Measurements from ENCODE around the gene AOAH.

AOAH gene

GRCh38 chr7:36583318-36583717 lies 141.0 kb downstream of the AOAH start:
- Histone ChIP-seq H3K9ac (ENCODE audit: low read length) (no peak overlapping the region), H3K27me3 (ENCODE audit: control insufficient read depth, insufficient read depth, low read length) (no peaks in the 10 kb centered on the region), H3K9me3 (ENCODE audit: control insufficient read depth, low read depth, low read length) (peaks cover 5% of the 10 kb centered on the region), H3K4me3 (ENCODE audit: low read length) (no peak overlapping the region), H3K36me3 (ENCODE audit: control insufficient read depth, low read depth, low read length) (no peaks in the 10 kb centered on the region), H3K27ac (ENCODE audit: low read length) (no peak overlapping the region), H3K4me1 (ENCODE audit: control insufficient read depth, low read depth, low read length) (no peaks in the 10 kb centered on the region)

GRCh38 chr7:36575832-36576231 lies 148.5 kb downstream of the AOAH start:
- H3K4me3 ChIP-seq (ENCODE audit: low read length), result no peak overlapping the region
- peaks cover 6% of the 10 kb centered on the region for H3K4me1 ChIP-seq (ENCODE audit: control insufficient read depth, low read depth, low read length)
- H3K9ac ChIP-seq (ENCODE audit: low read length), result no peak overlapping the region
- peaks cover 9% of the 10 kb centered on the region for H3K9me3 ChIP-seq (ENCODE audit: control insufficient read depth, low read depth, low read length)
- no peaks in the 10 kb centered on the region for H3K36me3 ChIP-seq (ENCODE audit: control insufficient read depth, low read depth, low read length)
- H3K27ac ChIP-seq (ENCODE audit: low read length), result no peak overlapping the region
- H3K27me3 ChIP-seq (ENCODE audit: control insufficient read depth, insufficient read depth, low read length), result no peaks in the 10 kb centered on the region

DNA sequence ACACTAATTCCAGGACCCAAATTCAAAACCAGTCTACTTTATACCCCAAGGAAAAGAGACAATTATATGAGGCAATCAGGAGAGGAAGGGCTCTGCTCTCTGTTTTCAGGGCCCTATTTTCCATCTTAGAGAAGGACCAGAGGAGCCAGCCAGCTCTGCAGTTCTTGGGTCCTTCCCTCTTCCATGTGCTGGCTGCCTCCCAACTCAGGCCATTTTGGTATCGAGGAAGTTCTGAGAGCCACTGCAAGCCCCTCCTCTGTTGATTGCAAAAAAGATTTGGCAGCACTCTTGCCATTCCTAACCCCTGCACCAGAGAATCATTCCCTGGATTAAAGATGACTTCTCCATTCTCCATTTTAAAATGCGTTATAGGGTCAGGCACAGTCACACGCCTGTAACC lies 151.2 kb downstream of the AOAH start:
- no peaks in the 10 kb centered on the region for H3K36me3 ChIP-seq (ENCODE audit: control insufficient read depth, low read depth, low read length)
- H3K9ac ChIP-seq (ENCODE audit: low read length), result no peak overlapping the region
- H3K27ac ChIP-seq (ENCODE audit: low read length), result no peak overlapping the region
- H3K4me3 ChIP-seq (ENCODE audit: low read length), result no peak overlapping the region
- peaks cover 4% of the 10 kb centered on the region for H3K9me3 ChIP-seq (ENCODE audit: control insufficient read depth, low read depth, low read length)
- H3K27me3 ChIP-seq (ENCODE audit: control insufficient read depth, insufficient read depth, low read length), result no peaks in the 10 kb centered on the region
- peaks cover 14% of the 10 kb centered on the region for H3K4me1 ChIP-seq (ENCODE audit: control insufficient read depth, low read depth, low read length)

DNA sequence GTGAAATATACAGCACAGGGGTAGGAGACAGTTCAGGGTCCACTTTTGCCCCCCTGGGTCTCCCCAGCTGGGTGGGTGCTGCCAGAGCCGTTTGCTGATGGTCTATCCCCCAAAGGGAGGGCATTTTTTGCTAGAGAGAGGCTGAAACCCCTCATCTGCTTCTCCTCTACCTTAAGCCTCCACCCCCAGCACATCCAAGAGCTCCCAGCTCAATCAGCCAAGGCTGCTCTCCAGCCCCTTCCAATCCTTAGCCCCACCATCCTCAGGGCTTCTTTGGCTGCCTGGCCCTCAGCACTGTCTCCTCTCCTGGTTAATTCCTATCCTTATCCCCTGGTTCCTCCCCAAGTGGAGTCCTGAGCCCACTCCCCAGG lies 153.1 kb downstream of the AOAH start:
- Histone ChIP-seq H3K27ac (ENCODE audit: low read length) (no peak overlapping the region), H3K9ac (ENCODE audit: low read length) (no peak overlapping the region), H3K4me3 (ENCODE audit: low read length) (no peak overlapping the region), H3K9me3 (ENCODE audit: control insufficient read depth, low read depth, low read length) (no peaks in the 10 kb centered on the region), H3K36me3 (ENCODE audit: control insufficient read depth, low read depth, low read length) (no peaks in the 10 kb centered on the region), H3K4me1 (ENCODE audit: control insufficient read depth, low read depth, low read length) (peaks cover 26% of the 10 kb centered on the region), H3K27me3 (ENCODE audit: control insufficient read depth, insufficient read depth, low read length) (no peaks in the 10 kb centered on the region)

DNA sequence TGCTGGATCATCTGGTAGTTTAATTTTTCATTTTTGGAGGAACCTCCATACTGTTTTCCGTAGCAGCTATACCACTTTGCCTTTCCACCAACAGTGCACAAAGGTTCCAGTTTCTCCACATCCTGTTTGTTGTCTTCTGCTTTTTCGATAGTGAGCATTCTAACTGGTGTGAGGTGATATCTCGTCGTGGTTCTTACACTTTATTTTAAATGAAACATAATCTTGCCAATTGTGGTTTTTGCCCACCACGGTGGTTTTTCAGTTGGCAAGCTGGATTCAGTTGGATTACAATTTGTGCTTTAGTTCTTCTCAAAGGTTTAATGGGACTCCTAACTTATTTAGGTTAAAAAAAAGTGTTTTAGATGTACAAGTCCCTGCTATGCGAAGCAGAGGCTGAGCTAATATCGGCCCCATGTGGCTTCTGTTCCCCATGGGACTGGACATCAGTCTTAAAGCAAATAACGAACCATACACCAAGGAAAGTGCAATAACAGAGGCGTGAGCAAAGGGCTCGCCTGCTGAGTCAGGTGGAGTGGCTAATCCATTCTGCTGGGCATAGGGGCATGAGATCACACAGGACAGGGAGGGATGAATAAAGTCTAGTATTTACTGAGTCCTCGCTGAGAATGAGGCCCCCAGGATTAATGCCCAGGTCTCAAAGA lies 153.6 kb downstream of the AOAH start:
- H3K36me3 ChIP-seq (ENCODE audit: control insufficient read depth, low read depth, low read length), result no peaks in the 10 kb centered on the region
- peaks cover 27% of the 10 kb centered on the region for H3K4me1 ChIP-seq (ENCODE audit: control insufficient read depth, low read depth, low read length)
- H3K4me3 ChIP-seq (ENCODE audit: low read length), result no peak overlapping the region
- H3K27ac ChIP-seq (ENCODE audit: low read length), result no peak overlapping the region
- H3K27me3 ChIP-seq (ENCODE audit: control insufficient read depth, insufficient read depth, low read length), result no peaks in the 10 kb centered on the region
- H3K9ac ChIP-seq (ENCODE audit: low read length), result no peak overlapping the region
- no peaks in the 10 kb centered on the region for H3K9me3 ChIP-seq (ENCODE audit: control insufficient read depth, low read depth, low read length)

GRCh38 chr7:36568452-36568849 lies 155.8 kb downstream of the AOAH start:
- Histone ChIP-seq H3K4me1 (ENCODE audit: control insufficient read depth, low read depth, low read length) (peaks cover 32% of the 10 kb centered on the region), H3K27me3 (ENCODE audit: control insufficient read depth, insufficient read depth, low read length) (no peaks in the 10 kb centered on the region), H3K9me3 (ENCODE audit: control insufficient read depth, low read depth, low read length) (no peaks in the 10 kb centered on the region), H3K27ac (ENCODE audit: low read length) (peak overlapping the region; percentile 13), H3K36me3 (ENCODE audit: control insufficient read depth, low read depth, low read length) (no peaks in the 10 kb centered on the region), H3K4me3 (ENCODE audit: low read length) (no peak overlapping the region), H3K9ac (ENCODE audit: low read length) (no peak overlapping the region)

GRCh38 chr7:36567699-36568451 lies 156.4 kb downstream of the AOAH start:
- Histone ChIP-seq H3K9me3 (ENCODE audit: control insufficient read depth, low read depth, low read length) (no peaks in the 10 kb centered on the region), H3K4me1 (ENCODE audit: control insufficient read depth, low read depth, low read length) (peaks cover 32% of the 10 kb centered on the region), H3K27ac (ENCODE audit: low read length) (peak overlapping the region; percentile 45), H3K36me3 (ENCODE audit: control insufficient read depth, low read depth, low read length) (no peaks in the 10 kb centered on the region), H3K9ac (ENCODE audit: low read length) (no peak overlapping the region), H3K4me3 (ENCODE audit: low read length) (peak overlapping the region; percentile 22), H3K27me3 (ENCODE audit: control insufficient read depth, insufficient read depth, low read length) (no peaks in the 10 kb centered on the region)

- Histone ChIP-seq H3K9ac (ENCODE audit: low read length) (no peak overlapping the region), H3K36me3 (ENCODE audit: control insufficient read depth, low read depth, low read length) (no peaks in the 10 kb centered on the region), H3K27me3 (ENCODE audit: control insufficient read depth, insufficient read depth, low read length) (no peaks in the 10 kb centered on the region), H3K27ac (ENCODE audit: low read length) (no peak overlapping the region), H3K4me1 (ENCODE audit: control insufficient read depth, low read depth, low read length) (peaks cover 32% of the 10 kb centered on the region), H3K4me3 (ENCODE audit: low read length) (no peak overlapping the region), H3K9me3 (ENCODE audit: control insufficient read depth, low read depth, low read length) (no peaks in the 10 kb centered on the region)
Measured at GRCh38 chr7:36565792-36566356, 158.4 kb downstream of the AOAH start.

DNA sequence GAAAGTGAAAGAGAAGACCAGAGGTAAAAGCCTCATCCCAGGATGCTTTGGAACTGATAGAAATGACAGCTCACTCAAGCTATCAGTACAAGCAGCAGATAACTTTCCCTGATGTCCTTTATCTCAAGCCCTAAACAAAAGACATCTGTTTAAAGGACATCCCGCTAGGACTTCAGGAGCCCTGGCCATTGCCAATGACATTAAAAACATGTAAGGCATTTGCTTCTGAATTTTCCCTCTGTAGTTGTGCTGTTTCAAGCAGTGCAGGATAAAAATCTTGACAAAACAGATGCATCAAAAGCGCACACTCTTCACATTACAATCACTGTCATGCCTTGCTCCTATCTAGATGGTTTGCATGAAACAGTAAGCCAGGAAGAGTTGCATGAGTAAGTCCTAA lies 159.8 kb downstream of the AOAH start:
- H3K4me3 ChIP-seq (ENCODE audit: low read length), result no peak overlapping the region
- H3K27me3 ChIP-seq (ENCODE audit: control insufficient read depth, insufficient read depth, low read length), result no peaks in the 10 kb centered on the region
- no peaks in the 10 kb centered on the region for H3K36me3 ChIP-seq (ENCODE audit: control insufficient read depth, low read depth, low read length)
- H3K9ac ChIP-seq (ENCODE audit: low read length), result no peak overlapping the region
- H3K9me3 ChIP-seq (ENCODE audit: control insufficient read depth, low read depth, low read length), result no peaks in the 10 kb centered on the region
- H3K4me1 ChIP-seq (ENCODE audit: control insufficient read depth, low read depth, low read length), result peaks cover 32% of the 10 kb centered on the region
- no peak overlapping the region for H3K27ac ChIP-seq (ENCODE audit: low read length)

DNA sequence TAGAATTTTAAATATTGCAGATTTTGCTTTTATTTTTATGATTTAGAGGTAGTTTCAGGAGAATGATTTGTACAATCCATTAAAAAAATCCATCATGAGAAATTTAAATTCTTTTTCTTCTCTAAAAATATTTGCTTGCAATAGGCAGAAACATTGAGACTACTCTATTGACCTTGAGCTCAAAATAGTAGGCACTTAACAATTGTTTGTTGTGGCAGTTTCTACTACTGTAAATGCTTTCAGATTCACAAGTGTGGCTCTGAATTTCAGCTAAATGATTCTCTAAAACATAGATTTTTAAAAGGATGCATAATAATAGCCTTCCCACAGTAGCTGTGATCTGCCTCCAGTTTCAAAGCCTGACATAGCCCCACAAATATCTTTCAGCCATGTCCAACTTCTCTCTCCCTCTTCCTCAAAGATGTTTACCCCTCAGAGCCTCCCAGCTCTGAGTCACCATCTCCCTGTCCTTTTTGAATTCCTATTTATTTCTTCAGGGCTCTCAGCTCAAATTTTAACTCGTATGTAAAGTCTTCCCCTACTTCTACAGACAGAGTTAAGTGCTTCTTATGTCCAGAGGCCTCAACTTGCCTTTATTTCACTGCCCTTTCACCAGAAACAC lies 160.5 kb downstream of the AOAH start:
- Histone ChIP-seq H3K9me3 (ENCODE audit: control insufficient read depth, low read depth, low read length) (peaks cover 3% of the 10 kb centered on the region), H3K36me3 (ENCODE audit: control insufficient read depth, low read depth, low read length) (no peaks in the 10 kb centered on the region), H3K27me3 (ENCODE audit: control insufficient read depth, insufficient read depth, low read length) (no peaks in the 10 kb centered on the region), H3K4me1 (ENCODE audit: control insufficient read depth, low read depth, low read length) (peaks cover 32% of the 10 kb centered on the region), H3K4me3 (ENCODE audit: low read length) (no peak overlapping the region), H3K9ac (ENCODE audit: low read length) (no peak overlapping the region), H3K27ac (ENCODE audit: low read length) (no peak overlapping the region)

- Histone ChIP-seq H3K9me3 (ENCODE audit: control insufficient read depth, low read depth, low read length) (peaks cover 4% of the 10 kb centered on the region), H3K4me3 (ENCODE audit: low read length) (no peak overlapping the region), H3K4me1 (ENCODE audit: control insufficient read depth, low read depth, low read length) (peaks cover 15% of the 10 kb centered on the region), H3K36me3 (ENCODE audit: control insufficient read depth, low read depth, low read length) (no peaks in the 10 kb centered on the region), H3K27ac (ENCODE audit: low read length) (no peak overlapping the region), H3K9ac (ENCODE audit: low read length) (no peak overlapping the region), H3K27me3 (ENCODE audit: control insufficient read depth, insufficient read depth, low read length) (no peaks in the 10 kb centered on the region)
Measured at GRCh38 chr7:36562121-36562520, 162.2 kb downstream of the AOAH start.

Data from iPS-18a (cell line).